NCI-H2227 (cell line): ENCODE measurements around the gene KLHDC9.

Source experiments
- DNase-seq: peaks from one replicate; lab custom pipeline; 2025; ENCODE audit not compliant: unreplicated experiment; lab: John Stamatoyannopoulos, UW

The KLHDC9 gene

DNA sequence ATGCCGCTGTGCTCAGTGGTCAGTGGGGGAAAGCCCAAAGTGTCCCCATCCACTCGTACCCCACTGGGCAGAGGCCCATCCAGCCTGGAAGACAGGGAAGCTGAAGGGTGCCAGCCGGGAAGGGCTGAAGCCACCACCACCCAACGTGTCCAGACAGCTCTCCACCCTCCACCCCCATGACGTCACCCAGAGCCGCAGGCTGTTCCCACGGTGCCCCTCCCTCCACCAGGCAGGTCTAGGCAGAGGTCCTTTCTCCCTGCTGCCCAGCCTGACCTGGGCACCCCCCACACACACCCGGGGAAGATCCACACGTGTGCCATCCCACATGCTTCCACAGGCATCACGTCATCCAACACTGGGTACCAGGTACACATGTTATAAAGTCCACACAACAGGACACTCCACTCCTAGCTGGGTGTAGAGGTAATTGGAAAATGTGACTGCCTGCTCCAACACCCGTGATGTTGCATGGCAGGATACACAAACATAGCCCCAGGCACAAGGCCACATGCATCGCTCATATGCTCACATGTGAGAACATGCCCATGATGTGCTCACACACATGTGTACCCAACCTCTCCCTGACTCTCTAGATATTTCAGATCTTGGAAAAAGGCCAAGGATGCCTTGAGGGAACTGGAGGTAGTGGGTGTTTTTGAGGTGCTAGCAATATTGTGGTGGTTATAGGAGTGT, 23.3 kb upstream of the KLHDC9 start:
- no peak for DNase-seq

DNA sequence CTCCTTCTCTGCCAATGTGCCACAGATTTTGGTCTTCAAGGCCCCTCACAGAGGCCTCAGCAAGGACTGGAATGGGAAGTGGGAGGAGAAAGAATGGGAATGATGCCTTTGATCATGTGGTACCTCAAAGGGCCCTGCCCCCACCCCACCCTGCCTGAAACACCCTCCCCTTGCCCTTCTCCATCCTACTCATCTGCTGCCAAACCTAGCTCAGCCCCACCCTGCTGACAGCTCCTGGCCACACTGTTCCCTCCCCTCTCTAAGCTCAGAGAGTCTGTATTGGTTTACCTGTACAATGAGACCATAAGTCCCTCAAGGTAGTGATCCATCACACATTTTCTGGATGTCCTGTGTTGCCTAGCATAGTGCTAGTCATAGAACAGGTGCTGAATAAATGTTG, 21.8 kb upstream of the KLHDC9 start:
- DNase-seq, result no peak

DNA sequence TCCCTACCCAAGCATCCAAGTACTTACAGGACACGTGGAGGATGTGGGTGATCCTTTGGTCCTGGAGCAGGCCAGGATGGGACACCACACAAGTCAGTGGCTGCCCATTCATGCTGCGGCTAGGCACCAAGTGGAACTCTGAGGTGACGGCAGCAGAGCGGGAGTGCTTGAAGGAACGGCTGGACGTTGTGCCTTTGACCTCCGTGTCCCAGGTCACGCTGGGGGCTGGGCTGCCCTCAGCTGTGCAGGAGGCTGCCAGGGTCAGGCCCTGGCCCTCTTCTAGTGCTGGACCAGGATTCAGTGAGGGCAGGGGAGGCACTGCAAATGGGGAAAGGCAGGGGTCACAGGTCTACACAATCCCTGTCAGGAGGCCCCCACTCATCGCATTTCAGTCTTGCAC, 20.7 kb upstream of the KLHDC9 start:
- no peak for DNase-seq

DNA sequence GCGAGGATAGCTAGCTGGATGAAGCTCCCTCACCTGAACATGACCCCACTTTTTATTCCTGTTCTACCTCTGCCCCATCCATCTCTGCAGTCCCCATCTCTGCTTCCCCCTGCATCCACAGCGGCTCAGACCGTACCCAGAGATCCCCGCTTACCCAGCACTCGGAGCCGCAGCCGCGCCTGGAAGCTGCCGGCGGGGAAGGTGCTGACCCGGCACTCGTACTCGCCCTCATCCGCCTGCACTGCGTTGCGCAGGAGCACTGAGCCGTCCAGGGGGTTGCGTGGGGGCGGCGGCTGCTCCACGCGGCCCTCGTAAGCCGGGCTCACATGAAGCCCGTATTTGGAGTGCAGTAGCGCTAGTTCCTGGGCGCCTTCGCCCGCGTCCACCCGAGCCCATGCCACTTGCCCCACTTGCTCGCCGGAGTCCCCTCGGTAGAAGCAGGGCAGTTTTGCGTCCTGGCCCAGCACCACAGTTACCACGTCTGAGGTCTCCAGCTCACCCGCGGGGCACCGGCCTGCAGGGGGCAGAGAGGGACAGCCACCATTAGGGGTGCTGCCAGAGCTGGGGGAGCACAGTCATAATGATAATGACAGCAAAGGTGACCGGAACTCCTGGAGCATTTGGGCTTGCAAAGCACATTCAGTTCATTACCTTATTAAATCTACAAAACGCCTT, 18.6 kb upstream of the KLHDC9 start:
- DNase-seq, result no peak

DNA sequence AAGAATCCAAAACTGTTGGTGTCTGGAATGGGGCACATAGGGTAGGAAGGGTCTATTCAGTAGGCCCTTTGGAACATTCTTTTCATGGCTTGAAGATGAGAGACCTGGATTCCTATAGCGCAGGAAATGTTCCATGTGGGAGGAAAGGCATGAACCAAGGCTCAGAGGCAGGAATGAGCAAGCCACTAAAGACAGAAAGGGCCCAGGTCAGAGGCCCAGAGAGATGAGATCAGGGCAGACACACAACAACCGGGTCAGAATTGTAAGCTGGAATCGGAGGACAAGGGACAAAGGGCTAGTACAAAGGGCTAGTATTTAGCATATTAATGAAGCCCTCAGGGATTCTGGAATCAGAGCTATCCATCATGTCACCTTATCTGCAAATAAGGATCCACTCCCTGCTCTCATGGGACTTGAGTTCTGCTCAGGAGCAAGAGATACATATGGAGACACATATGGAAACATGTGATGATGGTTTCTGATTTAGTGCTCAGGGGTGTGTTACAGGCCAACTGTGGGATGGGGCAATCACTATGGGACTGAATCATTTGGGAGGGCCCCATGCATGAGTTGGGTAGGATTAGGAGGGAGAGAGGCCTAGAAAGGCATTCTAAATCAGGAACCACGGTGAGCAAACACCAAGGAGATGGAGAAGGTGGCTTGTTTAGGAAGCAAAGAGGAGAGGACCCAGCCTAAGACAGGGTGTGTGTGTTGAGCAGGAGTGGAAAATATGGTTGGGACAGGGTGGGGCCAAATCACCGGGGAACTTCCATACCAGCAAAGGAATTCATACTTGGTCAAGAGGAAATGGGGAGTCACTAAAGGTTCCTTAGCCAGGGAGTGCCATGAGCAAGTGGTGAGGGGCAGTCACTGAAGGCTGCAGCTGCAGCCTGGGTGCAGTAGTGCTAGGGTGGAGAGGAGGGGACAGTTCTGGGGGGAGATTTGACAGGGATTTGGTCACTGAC, 17.4 kb upstream of the KLHDC9 start:
- no peak for DNase-seq

DNA sequence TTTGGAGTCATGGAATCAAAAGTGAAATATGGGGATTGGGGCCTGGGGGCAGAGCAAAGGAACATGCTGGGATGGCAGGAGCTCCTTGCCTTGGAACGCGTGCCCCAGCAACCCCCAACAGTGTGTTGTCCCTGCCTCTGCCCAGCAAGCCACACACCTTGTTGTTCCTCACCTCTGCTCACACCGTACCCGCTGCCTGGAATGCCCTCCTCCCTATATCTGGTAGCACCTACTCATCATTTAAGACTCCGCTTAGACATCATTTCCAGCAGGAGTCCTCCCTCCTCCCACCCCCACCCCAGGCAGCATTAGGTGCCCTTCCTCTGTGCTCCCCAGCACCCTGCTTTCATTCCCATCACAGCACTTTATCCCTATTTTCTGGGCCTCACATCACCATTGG, 16.6 kb upstream of the KLHDC9 start:
- DNase-seq, result no peak

DNA sequence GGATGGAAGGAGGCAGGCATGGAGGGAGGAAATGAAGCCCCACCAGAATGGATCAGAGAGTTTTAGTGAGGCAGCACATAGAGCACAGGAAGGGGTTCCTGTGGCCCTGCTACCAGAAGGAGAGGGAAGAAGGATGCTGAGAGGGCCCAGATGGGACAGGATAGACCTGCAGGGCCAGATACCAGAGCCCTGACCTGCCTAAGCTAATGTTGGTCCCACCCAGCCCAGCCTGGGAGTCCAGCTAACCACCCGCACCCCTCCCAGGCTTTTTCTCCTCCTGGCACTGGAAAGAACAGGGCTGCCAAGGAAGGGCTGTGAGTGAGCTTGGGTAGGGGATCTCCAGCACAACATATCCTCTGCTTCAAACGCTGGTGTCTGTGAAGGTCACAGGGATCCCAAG, 15.7 kb upstream of the KLHDC9 start:
- no peak for DNase-seq

DNA sequence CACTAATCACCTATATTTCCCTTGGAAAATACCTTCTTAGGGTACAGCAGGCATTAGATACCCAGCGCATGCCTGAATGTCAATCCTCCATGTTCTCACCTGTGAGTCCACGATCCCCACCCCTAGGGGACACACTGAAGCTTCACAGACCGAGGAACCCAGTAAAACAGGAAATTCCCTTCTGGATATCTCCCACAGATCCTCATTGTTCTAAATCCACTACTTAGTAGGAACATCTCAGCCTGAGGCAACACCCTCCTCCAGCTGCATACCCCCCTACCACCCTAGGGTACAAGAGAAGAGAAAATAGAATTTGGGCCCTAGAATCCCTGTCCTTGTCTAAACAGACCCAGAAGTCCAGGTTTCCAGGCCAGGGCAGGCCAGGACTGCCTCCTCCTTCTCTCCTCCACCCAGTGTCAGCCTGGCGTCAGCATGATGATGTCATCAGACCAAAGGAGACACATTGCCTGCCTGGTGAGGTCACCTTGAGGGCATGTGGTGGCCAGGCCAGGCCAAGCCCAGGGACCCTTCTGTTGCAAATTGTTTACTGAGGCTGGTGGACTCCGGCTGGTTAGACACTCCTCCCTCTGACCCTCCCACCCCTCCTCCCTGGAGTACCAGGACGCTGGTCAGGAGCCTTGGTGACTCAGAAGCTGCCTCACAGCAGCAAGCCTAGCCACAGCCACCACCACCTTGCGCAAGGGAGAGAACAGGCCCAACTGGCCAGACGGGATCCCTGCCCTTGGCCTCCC, 15.0 kb upstream of the KLHDC9 start:
- DNase-seq, result no peak

DNA sequence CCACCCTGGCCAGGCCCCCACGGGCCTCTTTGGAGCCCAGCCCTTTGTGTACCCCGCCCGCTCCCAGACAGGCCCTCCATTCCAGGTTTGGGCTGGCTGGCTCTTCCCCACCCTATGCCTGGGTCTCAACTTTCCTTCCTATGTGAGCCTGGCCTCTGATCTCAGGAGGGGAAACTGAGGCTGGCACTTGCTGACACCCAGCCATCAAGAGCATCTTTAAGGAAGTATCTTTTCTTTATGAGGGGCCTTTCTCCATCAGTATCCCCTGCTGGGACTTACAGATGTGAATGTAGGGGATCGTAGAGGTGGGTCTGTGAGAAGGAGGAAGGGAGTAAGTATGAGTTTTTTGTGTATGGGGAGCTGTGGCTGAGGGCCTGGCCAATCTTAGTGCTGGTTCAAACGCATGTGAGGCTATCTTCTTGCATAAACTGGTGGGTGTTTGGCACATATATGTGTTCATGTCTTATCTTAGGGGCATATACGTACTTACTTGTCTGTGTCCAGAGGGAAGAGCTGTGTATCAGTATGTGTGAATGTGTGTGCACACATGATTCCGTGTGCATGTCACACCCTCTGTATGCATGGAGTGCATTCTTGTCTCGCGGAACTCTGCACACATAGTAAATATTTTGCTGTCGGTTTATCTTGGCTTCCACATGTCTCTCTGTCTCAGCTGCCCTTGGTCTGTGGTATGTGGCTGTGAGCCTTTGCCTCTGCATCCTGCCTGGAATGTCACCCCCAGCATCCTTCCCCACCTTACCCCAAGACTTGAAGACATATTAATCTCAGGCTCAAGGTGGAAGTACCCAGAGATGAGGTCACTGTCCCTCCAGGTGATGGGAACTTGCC, 14.2 kb upstream of the KLHDC9 start:
- no peak for DNase-seq

DNA sequence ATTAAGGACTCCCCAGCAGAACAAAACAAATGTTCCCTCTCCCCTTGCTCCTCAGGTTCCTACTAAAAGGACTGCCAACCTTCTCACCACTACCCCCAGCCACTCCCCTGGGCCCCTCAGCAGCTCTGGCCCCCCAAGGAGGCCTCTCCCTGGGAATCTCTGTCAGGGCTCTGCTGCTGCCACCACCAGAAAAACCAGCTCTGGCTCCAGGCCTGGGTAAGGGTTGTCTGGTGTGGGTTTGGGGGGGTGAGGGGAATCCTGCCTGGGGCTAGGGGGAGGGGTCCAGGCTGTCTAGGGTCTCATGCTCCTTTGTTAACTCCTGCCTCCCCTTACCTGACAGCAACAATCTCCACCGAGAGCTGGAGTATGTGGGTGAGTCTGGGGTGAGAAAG, 13.6 kb upstream of the KLHDC9 start:
- no peak for DNase-seq

DNA sequence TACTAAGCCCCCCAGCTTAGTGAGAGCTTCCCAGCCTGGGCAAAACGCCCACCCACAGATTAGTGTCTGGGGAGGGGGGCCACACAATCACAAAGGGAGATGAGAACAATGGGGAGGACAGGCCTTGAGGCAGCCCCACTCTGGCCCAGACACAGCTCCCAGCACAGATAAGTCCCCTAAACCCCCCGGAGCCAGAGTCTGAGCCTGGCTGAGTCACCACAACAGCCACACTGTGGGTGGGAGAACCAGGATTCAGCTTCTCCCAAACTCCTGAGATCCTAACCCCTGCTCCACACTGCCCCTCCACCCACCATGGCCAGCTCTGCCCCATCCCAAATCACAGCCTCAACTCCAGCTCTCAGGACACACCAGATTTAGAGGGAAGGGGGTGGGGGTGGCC, 13.0 kb upstream of the KLHDC9 start:
- DNase-seq, result no peak

DNA sequence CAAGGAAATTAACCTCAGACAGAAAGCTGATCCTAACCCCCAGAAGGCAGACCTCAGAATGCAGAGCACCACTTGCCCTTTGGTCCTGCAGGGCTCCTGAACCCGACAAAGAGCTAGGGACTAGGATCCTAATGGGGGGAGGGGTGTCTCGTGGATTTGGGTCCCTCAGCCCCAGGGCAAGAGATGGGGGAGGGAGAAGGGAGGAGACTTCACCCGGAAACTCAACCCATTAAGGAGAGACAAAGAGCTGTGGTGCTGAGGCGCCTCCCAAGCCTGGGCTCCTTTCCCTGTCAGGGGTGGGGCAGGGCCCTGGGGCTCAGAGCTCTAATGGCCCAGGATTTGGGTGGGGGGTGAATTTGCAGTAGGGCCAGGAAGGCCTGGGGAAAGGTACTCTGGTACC, 11.7 kb upstream of the KLHDC9 start:
- DNase-seq, result no peak

DNA sequence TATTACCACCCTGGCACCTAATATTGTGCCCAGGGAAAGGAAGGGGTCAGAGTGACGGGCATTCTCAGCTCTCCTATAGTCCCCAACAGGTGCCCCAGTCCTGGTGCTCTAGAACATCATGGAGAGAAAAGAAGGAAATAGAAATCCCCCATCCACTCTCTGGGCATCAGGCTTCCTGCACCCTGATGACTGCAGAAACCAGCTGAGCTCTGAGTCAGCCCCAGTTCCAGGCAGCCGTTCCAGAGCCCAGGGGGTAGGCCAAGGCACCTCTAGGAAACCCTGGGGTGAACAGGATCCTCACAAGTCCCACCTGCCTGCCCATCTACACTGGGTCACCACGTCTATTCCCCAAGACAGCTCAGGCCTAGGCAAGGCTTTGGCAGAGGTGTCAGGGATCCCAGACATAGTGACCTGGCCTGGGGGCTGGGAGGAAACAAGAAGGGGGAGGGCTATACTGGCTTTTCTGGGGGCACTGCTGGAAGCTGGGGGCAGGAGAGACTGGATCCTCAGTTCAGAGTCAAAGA, 9.5 kb upstream of the KLHDC9 start:
- DNase-seq, result no peak

DNA sequence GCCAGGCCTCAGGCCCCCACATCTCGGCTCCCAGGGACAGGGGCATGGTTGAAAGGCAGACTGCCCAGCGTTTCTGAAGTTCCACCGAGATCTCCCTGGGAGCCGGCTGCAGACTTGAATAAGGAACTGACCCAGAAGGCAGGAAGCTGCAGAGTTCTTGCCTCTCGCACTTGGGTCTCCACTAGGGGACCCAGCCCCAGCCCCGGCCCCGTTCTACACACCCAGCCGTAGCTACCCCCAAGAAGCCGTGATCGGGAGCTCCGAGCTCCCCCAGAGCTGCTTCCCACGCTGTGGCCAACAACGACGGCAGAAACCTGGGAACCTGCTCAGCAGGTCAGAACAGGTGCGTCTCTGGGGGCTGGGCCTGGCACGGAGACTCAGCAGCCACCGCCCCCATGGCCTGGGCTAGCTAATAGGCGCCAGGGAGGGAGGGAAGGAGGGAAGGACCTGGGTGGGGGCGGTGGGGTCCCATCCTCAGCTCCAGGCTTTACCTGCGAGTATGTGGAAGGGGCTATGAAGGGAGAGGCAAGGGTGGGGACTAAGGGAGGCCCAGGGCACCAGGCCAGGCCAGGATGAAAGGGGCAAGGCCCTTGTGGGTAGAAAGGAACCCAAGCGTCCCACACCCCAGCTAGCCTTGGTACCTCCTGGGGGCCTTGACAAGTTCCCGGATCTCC, 8.8 kb upstream of the KLHDC9 start, which contains the start of gene NECTIN4:
Gene NECTIN4 (minus strand): TSS at position 308 of the 674 bp plus-strand sequence. CDS start 262 bp downstream, at position 46.
- no peak for DNase-seq

DNA sequence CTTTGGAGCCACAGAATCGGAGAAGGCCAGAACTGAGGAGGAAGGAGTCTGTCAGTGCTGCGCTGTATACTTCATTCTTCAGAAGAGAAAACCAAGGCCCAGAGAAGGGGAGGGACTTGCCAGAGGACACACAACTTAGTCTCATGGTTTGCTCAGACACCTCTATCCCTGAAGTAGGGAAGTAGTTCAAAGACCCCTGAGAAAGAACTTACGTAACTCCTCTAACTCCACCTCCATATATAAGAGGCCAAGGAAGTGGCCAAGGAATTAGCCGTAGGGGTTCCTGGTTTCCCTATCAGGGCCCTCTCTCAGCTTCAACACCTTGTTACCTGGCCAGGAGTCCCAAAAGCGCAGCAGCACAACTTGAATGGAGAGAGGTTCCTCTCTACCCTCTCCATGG, 8.2 kb upstream of the KLHDC9 start:
- DNase-seq, result no peak

DNA sequence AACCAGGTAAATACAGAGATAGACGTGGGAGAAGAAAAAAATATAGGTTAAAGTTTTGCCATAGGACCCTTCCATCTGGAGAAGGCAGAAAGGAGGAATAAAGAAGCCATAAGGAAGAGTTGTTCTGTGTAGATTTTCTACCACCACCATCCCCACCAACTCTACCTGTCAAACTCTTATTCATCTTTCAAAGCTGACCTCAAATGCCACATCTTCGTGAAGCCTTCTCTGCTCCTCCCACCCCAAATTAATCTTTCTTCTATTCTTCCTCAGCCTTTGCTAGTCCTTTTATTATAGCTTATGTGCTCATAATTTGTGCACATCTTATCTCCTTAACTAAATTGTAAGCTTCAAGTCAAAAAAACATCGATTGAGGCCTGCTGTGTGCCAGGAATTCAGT, 7.5 kb upstream of the KLHDC9 start:
- DNase-seq, result no peak

DNA sequence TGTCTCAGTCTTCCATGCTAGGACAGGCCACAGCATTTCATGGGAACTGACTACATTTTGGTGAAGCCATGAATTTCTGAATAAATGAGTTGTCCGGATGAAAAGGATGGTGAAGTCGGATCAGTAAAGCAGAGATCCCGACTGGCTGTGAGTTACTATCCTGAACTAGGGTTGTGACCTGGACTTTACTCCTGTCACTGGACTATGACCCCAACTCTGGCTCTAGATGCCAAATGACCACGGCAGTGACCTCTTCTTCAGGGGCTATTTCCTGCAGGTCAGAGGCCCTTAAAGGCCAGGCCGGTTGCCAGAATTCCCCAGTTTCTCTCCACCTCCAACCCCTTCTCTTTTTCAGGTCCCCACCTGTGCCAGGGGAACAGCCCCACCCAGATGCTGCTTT, 7.1 kb upstream of the KLHDC9 start:
- no peak for DNase-seq

DNA sequence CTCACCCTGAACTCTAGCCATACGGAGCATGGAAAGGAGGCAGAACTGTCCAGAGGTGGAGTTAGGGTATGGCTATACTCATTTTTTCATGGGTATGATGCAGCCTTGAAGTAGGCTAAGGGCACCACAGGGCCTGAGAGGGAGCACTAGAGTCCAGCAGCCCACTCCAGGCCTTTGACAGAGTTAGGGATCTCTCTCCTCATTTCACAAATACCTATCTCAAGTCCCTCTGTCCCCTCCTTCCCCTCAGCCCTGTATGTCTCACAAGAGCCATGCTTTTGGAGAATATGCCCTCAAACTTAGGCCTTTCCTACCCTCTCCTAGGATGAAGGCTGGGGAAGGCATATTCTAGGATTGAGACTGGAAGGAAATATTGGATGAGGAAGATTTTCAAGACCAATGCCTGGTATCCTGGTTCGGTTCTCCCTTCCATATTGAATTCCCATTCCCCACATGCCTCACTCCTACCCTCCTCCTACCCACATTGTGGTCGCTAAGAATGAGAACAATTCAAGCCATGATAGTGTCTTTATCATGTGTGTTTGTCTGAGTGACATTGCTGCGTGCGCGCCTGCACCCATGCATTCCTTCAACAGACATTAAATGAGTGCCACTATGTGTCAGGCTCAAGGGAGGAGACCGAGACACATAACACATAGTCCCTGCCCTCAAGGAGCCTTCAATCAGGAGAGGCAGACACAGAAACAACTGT, 6.2 kb upstream of the KLHDC9 start:
- DNase-seq, result no peak

DNA sequence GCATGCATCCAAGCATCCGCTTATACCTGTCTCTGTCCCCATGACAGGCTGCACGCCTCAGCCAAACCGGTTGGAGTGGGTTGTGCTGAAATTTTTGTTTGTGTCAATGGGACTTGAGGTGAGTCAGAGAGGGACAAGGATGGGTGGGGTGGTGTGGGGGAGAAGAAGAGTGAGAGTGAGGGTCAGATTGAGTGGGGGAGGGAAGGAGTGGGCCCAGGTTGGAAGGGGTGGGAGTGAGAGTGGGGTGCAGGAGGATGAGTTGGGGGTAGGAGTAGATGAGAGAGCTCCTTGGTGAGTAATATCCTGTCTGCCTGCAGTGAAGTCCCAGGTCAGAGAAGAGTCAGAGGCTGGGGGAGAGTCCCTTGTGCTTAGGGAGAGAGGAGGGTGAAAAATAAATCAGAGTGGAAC, 5.5 kb upstream of the KLHDC9 start:
- no peak for DNase-seq
